GM03348 (cell line): ENCODE measurements around the gene NMU.
"Not testable (repeated sequence)": the region's sequence is repeated elsewhere in the genome, so short reads cannot be mapped to it uniquely, and the experiment has no call there.

Experiments used
- DNase-seq: peaks from one replicate; pipeline ENCODE4 v3.0.0; 2012; ENCODE audit warnings: low spot score

Gene NMU

DNA sequence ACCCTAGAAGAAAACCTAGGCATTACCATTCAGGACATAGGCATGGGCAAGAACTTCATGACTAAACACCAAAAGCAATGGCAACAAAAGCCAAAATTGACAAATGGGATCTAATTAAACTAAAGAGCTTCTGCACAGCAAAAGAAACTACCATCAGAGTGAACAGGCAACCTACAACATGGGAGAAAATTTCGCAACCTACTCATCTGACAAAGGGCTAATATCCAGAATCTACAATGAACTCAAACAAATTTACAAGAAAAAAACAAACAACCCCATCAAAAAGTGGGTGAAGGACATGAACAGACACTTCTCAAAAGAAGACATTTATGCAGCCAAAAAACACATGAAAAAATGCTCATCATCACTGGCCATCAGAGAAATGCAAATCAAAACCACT is 12.0 kb downstream of the NMU start:
- not testable (repeated sequence) for DNase-seq

GRCh38 chr4:55618546-55619143 is 17.5 kb downstream of the NMU start:
- no peak for DNase-seq

- no peak for DNase-seq
These were observed 18.4 kb downstream of the NMU start for GRCh38 chr4:55617587-55618197.

- no peak for DNase-seq
These were observed 21.1 kb downstream of the NMU start for GRCh38 chr4:55615008-55615407.

DNA sequence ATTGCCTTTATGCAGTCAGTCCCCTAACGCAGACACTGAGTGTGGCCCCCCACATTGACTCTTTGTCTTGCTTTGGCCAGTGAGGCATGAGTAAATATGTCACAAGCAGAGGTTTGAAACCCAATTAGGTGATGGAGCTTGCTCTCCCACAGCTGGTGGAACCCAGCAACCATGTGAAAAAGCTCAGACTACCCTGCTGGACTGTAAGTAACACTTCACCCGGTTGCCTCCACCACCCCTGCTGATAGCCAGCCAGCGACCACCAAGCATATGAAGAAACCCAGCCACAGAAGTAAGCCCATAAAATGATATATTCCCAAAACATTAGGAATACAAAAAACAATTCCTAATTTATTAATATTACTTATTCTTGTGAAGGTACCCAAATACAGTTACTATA is 22.5 kb downstream of the NMU start:
- DNase-seq = no peak

GRCh38 chr4:55612341-55612740 is 23.8 kb downstream of the NMU start:
- no peak for DNase-seq

- DNase-seq = no peak
These were observed 24.6 kb downstream of the NMU start for GRCh38 chr4:55611358-55612059.

- no peak for DNase-seq
These were observed 25.7 kb downstream of the NMU start for GRCh38 chr4:55610381-55610780.

- peak; percentile 66 for DNase-seq
These were observed 26.7 kb downstream of the NMU start for GRCh38 chr4:55609393-55609866.

GRCh38 chr4:55608591-55608990 is 27.5 kb downstream of the NMU start:
- no peak for DNase-seq

DNA sequence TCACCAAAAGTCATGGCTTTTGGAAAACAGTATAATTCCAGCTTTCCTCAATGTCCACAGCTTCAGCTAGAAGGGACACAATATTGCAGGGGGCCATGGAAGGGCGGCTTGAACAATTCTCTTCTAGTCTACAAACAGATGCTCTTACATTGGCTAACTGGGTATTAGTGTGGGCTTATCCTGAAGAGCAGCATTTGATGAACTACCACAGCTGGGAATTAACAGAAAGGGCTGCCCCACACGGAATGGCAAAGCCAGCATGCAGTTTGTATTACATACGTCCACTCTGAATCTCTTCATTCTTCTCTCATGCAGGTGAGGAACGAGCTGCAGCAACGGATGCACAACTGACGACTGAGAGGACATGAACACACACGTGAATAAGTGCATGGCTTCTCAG is 31.1 kb downstream of the NMU start:
- DNase-seq = no peak

- DNase-seq = no peak
These were observed 35.5 kb downstream of the NMU start for GRCh38 chr4:55600640-55601039.

- no peak for DNase-seq
These were observed 37.5 kb downstream of the NMU start for GRCh38 chr4:55598641-55599040.

DNA sequence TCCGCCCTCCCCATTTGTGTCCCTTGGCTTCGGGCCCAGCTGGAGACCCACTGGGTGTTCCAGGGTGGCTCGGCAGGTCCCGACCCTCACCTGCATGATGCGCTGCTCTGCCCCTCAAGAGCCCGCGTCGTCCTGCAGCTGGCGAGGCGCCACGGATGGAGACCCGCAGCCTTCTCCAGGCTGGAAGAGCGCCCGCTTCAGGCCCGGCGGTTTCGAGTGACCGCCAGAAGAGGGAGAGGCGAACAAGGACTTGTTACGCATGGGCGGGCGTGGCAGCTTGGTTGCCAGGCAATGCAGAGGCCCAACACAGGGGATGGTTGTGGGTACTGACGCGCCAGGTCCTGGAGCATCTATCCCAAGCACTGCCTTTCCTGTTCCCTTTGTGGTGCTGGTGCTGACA is 44.1 kb downstream of the NMU start, which contains the start of gene PDCL2:
Gene PDCL2 (minus strand): TSS at position 232 of the 400 bp plus-strand sequence. CDS start 136 bp downstream, at position 96.
- DNase-seq = no peak

- DNase-seq = no peak
These were observed 47.9 kb downstream of the NMU start for GRCh38 chr4:55588160-55588559.

GRCh38 chr4:55582773-55583172 is 53.3 kb downstream of the NMU start:
- not testable (repeated sequence) for DNase-seq

GRCh38 chr4:55578341-55579010 is 57.6 kb downstream of the NMU start:
- no peak for DNase-seq

DNA sequence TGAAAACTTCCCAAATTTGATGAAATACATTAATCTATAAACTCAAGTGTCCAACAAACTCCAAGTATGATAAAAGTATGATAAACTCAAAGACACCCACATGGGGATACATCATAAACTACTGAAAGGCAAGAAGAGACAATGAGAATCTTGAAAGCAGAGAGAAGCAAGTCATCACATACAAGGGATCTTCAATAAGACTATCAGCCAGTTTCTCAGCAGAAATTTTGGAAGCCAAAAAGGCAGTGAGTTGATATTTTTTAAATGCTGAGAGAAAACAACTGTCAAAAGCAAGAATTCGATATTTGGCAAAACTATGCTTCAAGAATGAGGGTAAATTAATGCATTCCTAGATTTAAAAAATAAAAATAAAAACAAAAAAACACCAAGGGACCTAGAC is 60.6 kb downstream of the NMU start:
- no peak for DNase-seq

GRCh38 chr4:55574252-55574651 is 61.8 kb downstream of the NMU start:
- DNase-seq = no peak

DNA sequence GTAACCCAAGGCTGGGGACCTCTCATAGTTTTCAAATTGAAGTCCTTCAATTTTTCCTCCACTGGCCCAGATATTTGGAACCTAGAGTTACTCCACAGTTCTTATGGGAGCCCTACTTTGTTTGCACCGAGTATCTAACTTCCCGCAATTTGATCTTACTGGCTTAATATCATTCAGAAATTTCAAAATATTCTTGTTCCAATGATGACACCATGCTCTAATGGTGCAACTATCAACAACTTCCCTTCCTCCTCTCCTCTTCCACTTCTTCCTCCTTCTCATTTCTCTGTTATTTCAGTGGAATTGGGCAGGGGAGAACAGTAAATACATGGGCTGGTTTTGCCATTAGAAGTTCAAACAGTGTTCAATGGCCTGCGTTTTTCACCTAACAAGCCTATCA is 64.3 kb downstream of the NMU start:
- no peak for DNase-seq

DNA sequence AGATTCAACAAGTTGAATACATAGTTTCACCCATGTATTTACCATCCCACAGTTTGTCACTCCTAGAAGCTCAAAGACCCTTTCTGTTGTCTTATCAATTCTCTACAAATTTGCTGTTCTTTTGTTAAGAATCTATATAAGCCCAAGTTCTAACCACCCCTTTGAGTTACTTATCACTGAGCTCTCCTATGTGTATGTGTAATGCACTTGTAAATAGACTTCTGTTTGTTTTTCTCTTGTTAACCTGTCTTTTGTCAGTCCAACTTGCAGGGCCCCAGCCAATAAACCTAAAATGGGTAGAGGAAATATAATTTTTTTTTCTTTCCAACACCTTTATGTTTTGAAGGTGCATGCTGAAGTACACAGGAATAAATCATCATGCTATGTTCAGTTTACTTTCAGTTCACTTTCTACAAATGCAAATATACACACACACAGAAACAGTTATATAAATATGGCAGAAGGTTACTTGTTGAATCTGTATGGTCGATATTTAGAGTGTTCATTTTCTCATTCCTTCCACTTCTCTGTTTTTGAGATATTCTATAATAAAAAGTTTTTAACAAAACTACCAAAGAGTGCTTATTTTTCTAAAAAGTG is 67.1 kb downstream of the NMU start:
- no peak for DNase-seq

DNA sequence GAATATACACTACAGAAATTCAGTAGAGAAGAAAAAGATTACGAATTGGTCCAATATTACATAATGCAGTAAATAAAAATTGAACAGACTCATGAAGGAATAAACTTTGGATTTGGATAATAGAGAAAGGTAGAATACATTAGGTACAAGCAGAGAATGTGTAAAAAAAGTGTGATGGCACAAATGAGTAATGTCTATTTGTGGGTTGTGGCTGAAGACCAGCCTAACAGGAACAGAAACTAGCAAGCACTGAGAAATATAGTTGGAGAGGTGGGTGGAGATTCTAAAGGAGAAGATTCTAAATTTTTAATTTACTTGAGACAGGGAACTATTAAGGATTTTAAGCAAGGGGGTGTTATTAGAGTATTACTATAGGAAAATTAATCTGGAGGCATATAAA is 74.2 kb downstream of the NMU start:
- DNase-seq = no peak
